Neural cell (in vitro differentiated cells): ENCODE data around the gene PCLO. TPM values are rescaled to one million over a fixed set of nuclear protein-coding genes. Genes with fewer than 3 reads are reported as not detected.
A peak's percentile ranks its signal among the peaks of the same experiment; 100 is the strongest.

Source experiments
- H2AFZ ChIP-seq: fragments of 200-600, 300-800 bp; sonication (generic), shearing (Covaris generic); 2 replicates; pipeline ENCODE4 v1.6.0; 2014; ENCODE audit warnings: low read depth, mild to moderate bottlenecking, antibody characterized with exemption, low read length, moderate library complexity
- H3F3A ChIP-seq: fragments of 200-600 bp; shearing (Covaris generic); 2 replicates; pipeline ENCODE4 v1.6.1; 2016; ENCODE audit warnings: mild to moderate bottlenecking, moderate library complexity, mixed read lengths, antibody characterized with exemption, low read length; ENCODE audit not compliant: insufficient read depth, poor library complexity, severe bottlenecking
- H3K27ac ChIP-seq: fragments of 200-600, 300-800 bp; sonication (generic), shearing (Covaris generic); 2 replicates; pipeline ENCODE4 v1.5.1; 2014; ENCODE audit warnings: mild to moderate bottlenecking, low read length, moderate library complexity
- H3K27me3 ChIP-seq: fragments of 300-800, 200-600 bp; sonication (generic), shearing (Covaris generic); 2 replicates; pipeline ENCODE4 v1.6.0; 2014; ENCODE audit warnings: mild to moderate bottlenecking, low read depth, low read length, moderate library complexity; ENCODE audit not compliant: insufficient read depth
- H3K36me3 ChIP-seq: fragments of 300-800, 200-600 bp; sonication (generic), shearing (Covaris generic); 2 replicates; pipeline ENCODE4 v1.5.1; 2014; ENCODE audit warnings: mild to moderate bottlenecking, antibody characterized with exemption, low read length, moderate library complexity; ENCODE audit not compliant: insufficient read depth
- H3K4me2 ChIP-seq: fragments of 300-800, 200-600 bp; sonication (generic), shearing (Covaris generic); 2 replicates; pipeline ENCODE4 v1.6.0; 2014; ENCODE audit warnings: mild to moderate bottlenecking, low read length
- H3K4me3 ChIP-seq: fragments of 300-800, 200-600 bp; sonication (generic), shearing (Covaris generic); 2 replicates; pipeline ENCODE4 v1.5.1; 2014; ENCODE audit warnings: mild to moderate bottlenecking, low read length, moderate library complexity
- H3K79me2 ChIP-seq: fragments of 200-600 bp; shearing (Covaris generic); replicated peaks from 2 replicates; pipeline ENCODE4 v1.6.0; 2014; ENCODE audit warnings: mild to moderate bottlenecking, low read length, moderate library complexity; ENCODE audit not compliant: insufficient read depth
- H3K9ac ChIP-seq: fragments of 300-800, 200-600 bp; sonication (generic), shearing (Covaris generic); 2 replicates; pipeline ENCODE4 v1.6.1; 2016; ENCODE audit warnings: mild to moderate bottlenecking, low read length, mixed read lengths
- H3K9me2 ChIP-seq: fragments of 200-600 bp; shearing (Covaris generic); 2 replicates; pipeline ENCODE4 v1.6.1; 2016; ENCODE audit warnings: mild to moderate bottlenecking, low read length, mixed read lengths; ENCODE audit not compliant: insufficient read depth
- H3K9me3 ChIP-seq: fragments of 200-600, 300-800 bp; sonication (generic), shearing (Covaris generic); 2 replicates; pipeline ENCODE4 v1.6.1; 2016; ENCODE audit warnings: mild to moderate bottlenecking, mixed run types, low read length, moderate library complexity, mixed read lengths
- H4K20me1 ChIP-seq: fragments of 200-600 bp; shearing (Covaris generic); 2 replicates; pipeline ENCODE4 v1.6.1; 2016; ENCODE audit warnings: mild to moderate bottlenecking, mixed run types; ENCODE audit not compliant: insufficient read depth
- CTCF ChIP-seq: fragments of 450-650 bp; IDR thresholded peaks from 2 replicates; pipeline ENCODE4 v1.5.1; 2014; ENCODE audit warnings: antibody characterized with exemption, mild to moderate bottlenecking, moderate library complexity; ENCODE audit not compliant: poor library complexity, severe bottlenecking
- EP300 ChIP-seq: fragments of 450-650 bp; conservative IDR thresholded peaks from 2 replicates; pipeline ENCODE4 v1.6.1; 2014; ENCODE audit warnings: antibody characterized with exemption, mild to moderate bottlenecking, moderate library complexity; ENCODE audit not compliant: poor library complexity, severe bottlenecking
- EZH2 ChIP-seq: fragments of 200-600, 300-800 bp; shearing (Covaris generic), sonication (generic); IDR thresholded peaks from 2 replicates; pipeline ENCODE4 v1.6.1; 2014; ENCODE audit warnings: antibody characterized with exemption, low read length, borderline replicate concordance, mild to moderate bottlenecking; ENCODE audit not compliant: insufficient read depth, poor library complexity, severe bottlenecking
- MXI1 ChIP-seq: fragments of 450-650 bp; conservative IDR thresholded peaks from 2 replicates; pipeline ENCODE4 v1.6.1; 2014; ENCODE audit warnings: antibody characterized with exemption, mild to moderate bottlenecking; ENCODE audit not compliant: poor library complexity, severe bottlenecking
- POLR2AphosphoS5 ChIP-seq: IDR thresholded peaks from 2 replicates; pipeline ENCODE4 v1.6.1; 2012
- RAD21 ChIP-seq: fragments of 450-650 bp; conservative IDR thresholded peaks from 2 replicates; pipeline ENCODE4 v1.6.1; 2014; ENCODE audit warnings: antibody characterized with exemption, mild to moderate bottlenecking, moderate library complexity
- REST ChIP-seq: IDR thresholded peaks from 2 replicates; pipeline ENCODE4 v1.6.1; 2012; ENCODE audit warnings: borderline replicate concordance
- SMC3 ChIP-seq: fragments of 450-650 bp; conservative IDR thresholded peaks from 2 replicates; pipeline ENCODE4 v1.6.1; 2014; ENCODE audit warnings: antibody characterized with exemption, mild to moderate bottlenecking, moderate library complexity; ENCODE audit not compliant: poor library complexity
- TAF1 ChIP-seq: IDR thresholded peaks from 2 replicates; pipeline ENCODE4 v1.6.1; 2012; ENCODE audit warnings: low read depth
- polyA plus RNA-seq: library from polyadenylated mRNA; depleted of rRNA; stranded (reverse); fragments of >200 nt; gene quantifications from 2 replicates; pipeline ENCODE4 v1.2.3, GENCODE V29; 2014

The PCLO gene
- polyA plus RNA-seq, 1 donor from 2014 or later: 25.5 TPM

GRCh38 chr7:82741493-82741892 is 421.2 kb downstream of the PCLO start:
- H3K9me2 ChIP-seq: no peaks in the 10 kb centered on the region
- no peak overlapping the region for H3K27ac ChIP-seq
- TF ChIP-seq REST (no peak), SMC3 (no peak), POLR2AphosphoS5 (no peak), RAD21 (no peak), EP300 (no peak), MXI1 (no peak), CTCF (no peak), EZH2 (no peak), TAF1 (no peak)
- no peaks in the 10 kb centered on the region for H3K79me2 ChIP-seq
- H3K9ac ChIP-seq: no peak overlapping the region
- no peak overlapping the region for H3K4me2 ChIP-seq
- H3K36me3 ChIP-seq: no peaks in the 10 kb centered on the region
- H3F3A ChIP-seq: no peaks in the 10 kb centered on the region
- no peaks in the 10 kb centered on the region for H3K9me3 ChIP-seq
- no peak overlapping the region for H3K4me3 ChIP-seq
- no peak overlapping the region for H2AFZ ChIP-seq
- no peaks in the 10 kb centered on the region for H4K20me1 ChIP-seq
- H3K27me3 ChIP-seq: no peaks in the 10 kb centered on the region

- H3K27me3 ChIP-seq: no peaks in the 10 kb centered on the region
- no peak overlapping the region for H3K4me3 ChIP-seq
- no peak overlapping the region for H2AFZ ChIP-seq
- H3F3A ChIP-seq: no peaks in the 10 kb centered on the region
- no peak overlapping the region for H3K9ac ChIP-seq
- no peaks in the 10 kb centered on the region for H3K9me2 ChIP-seq
- no peak overlapping the region for H3K27ac ChIP-seq
- no peaks in the 10 kb centered on the region for H3K36me3 ChIP-seq
- H4K20me1 ChIP-seq: no peaks in the 10 kb centered on the region
- no peak overlapping the region for H3K4me2 ChIP-seq
- peak; percentile 61 for TF ChIP-seq RAD21
- TF ChIP-seq SMC3: peak; percentile 66
- TF ChIP-seq TAF1: no peak
- peak; percentile 66 for TF ChIP-seq CTCF
- TF ChIP-seq REST: no peak
- TF ChIP-seq POLR2AphosphoS5: no peak
- TF ChIP-seq EZH2: no peak
- no peak for TF ChIP-seq MXI1
- TF ChIP-seq EP300: no peak
- H3K9me3 ChIP-seq: no peaks in the 10 kb centered on the region
- H3K79me2 ChIP-seq: no peaks in the 10 kb centered on the region
Measured at GRCh38 chr7:82740246-82740848, 422.3 kb downstream of the PCLO start.
